ENCODE measurements around the gene RNF44. TPM values are rescaled to one million over a fixed set of nuclear protein-coding genes. Genes with fewer than 3 reads are reported as not detected.

RNF44 gene
- total RNA-seq, 1 donor from 2014 or later = 96.5 TPM

DNA sequence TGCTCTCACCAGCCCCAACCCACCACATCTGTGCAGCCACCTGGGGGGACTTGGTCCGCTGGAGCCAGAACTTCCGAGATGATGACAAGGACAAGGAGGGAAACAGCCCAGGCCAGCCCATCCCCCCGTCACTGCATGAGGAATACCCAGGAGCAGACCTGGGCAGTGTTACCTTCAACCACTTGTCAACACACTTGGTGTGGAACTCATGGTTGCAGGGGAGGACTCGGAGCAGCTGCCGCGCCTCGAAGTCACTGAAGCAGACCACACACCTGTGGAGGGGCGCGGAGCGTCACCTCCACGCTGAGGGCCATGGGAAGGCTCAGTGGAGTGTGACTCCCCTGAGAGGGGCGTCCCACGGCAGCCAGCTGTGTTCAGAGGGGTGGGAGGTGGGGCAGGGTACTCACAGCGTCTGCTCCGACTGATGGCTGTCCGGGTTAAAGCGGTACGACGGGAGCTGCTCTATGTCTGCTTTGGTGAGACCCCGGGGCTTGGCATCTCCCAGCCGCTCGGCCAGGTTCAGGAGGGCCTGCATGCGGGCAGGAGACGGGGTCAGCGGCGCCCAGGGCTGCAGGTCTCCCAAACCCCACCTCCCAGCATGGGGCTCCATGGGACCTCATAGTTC lies 8.0 kb downstream of the RNF44 start:
- peak; percentile 11 for ATAC-seq (ENCODE audit: low read depth)
- ChIA-PET CTCF (interaction anchor here (1.7 kb wide), 1 partner anchor 14 kb away, joined by 9 read pairs; no protein-coding TSS in a partner anchor), POLR2A (interaction anchor here (1.1 to 2.5 kb wide), 2 partner anchors 8 to 81 kb away, joined by 11 to 13 read pairs; partner anchors contain the start of genes FAF2 and RNF44)
- intact Hi-C loops (cut with micrococcal nuclease) = no loop called here
- H3K36me3 Mint-ChIP-seq (ENCODE audit: low read depth) = peaks cover 39% of the 10 kb centered on the region
- peaks cover 47% of the 10 kb centered on the region for H3K4me1 Mint-ChIP-seq
- no peaks in the 10 kb centered on the region for H3K9me3 Mint-ChIP-seq
- H3K27ac Mint-ChIP-seq = peak overlapping the region; percentile 85
- no peak for DNase-seq
- H3K27me3 Mint-ChIP-seq = no peaks in the 10 kb centered on the region
- TF ChIP-seq, protein P1, sequence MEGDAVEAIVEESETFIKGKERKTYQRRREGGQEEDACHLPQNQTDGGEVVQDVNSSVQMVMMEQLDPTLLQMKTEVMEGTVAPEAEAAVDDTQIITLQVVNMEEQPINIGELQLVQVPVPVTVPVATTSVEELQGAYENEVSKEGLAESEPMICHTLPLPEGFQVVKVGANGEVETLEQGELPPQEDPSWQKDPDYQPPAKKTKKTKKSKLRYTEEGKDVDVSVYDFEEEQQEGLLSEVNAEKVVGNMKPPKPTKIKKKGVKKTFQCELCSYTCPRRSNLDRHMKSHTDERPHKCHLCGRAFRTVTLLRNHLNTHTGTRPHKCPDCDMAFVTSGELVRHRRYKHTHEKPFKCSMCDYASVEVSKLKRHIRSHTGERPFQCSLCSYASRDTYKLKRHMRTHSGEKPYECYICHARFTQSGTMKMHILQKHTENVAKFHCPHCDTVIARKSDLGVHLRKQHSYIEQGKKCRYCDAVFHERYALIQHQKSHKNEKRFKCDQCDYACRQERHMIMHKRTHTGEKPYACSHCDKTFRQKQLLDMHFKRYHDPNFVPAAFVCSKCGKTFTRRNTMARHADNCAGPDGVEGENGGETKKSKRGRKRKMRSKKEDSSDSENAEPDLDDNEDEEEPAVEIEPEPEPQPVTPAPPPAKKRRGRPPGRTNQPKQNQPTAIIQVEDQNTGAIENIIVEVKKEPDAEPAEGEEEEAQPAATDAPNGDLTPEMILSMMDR (IDR thresholded peaks at IDR 0.05) = no peak
- no peak overlapping the region for H3K4me3 Mint-ChIP-seq

DNA sequence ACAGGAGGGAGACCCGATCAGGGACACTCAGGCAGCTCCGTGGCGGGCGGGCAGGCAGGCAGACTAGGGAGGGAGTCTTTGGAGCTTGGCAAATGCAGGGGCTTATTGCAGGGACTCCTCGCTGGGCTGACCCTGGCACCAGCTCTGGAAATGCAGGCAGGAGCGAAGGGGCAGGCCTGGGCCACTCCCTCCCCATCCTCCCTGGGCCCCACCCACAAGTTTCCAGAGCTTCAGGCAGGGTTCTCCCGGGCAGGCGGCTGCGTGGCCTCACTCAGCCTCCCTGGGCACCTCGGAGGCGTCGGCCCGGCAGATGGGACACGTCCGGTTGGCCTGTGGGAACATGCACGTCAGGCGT lies 8.5 kb downstream of the RNF44 start:
- H3K4me1 Mint-ChIP-seq = peaks cover 44% of the 10 kb centered on the region
- peak overlapping the region; percentile 85 for H3K27ac Mint-ChIP-seq
- H3K27me3 Mint-ChIP-seq = no peaks in the 10 kb centered on the region
- CTCF ChIA-PET = interaction anchor here (1.7 kb wide), 1 partner anchor 14 kb away, joined by 9 read pairs; no protein-coding TSS in a partner anchor
- intact Hi-C loops (cut with micrococcal nuclease) = no loop called here
- DNase-seq (no peak), ATAC-seq (ENCODE audit: low read depth) (no peak)
- TF ChIP-seq, protein P1 (IDR thresholded peaks at IDR 0.05) = no peak
- H3K9me3 Mint-ChIP-seq = no peaks in the 10 kb centered on the region
- peaks cover 38% of the 10 kb centered on the region for H3K36me3 Mint-ChIP-seq (ENCODE audit: low read depth)
- H3K4me3 Mint-ChIP-seq = no peak overlapping the region
- POLR2A ChIA-PET = interaction anchor here (2.5 kb wide), 1 partner anchor 9 kb away, joined by 13 read pairs; the partner anchor contains the start of gene RNF44

DNA sequence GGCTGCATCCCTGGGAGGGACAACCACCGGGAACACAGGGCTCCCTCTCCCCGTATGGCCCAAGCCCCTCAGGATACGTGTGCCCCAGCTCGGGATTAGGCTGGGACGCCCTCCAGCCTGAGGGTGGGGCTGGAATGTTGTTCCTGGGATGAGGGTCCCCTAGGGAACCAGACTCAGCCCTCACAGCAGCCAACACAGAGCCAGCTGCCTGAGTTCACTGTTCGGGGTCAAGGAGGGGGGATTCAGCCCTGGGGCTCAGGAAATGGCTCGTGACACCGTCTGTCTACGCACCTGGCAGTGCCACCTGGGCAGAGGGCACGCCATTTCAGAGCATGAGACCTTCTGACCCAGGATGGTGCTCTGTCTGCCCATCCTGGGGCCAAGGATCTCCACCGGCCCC lies 8.9 kb downstream of the RNF44 start:
- Mint-ChIP-seq H3K4me1 (peaks cover 43% of the 10 kb centered on the region), H3K27ac (peak overlapping the region; percentile 24), H3K36me3 (ENCODE audit: low read depth) (peaks cover 37% of the 10 kb centered on the region), H3K27me3 (no peaks in the 10 kb centered on the region), H3K4me3 (no peak overlapping the region), H3K9me3 (no peaks in the 10 kb centered on the region)
- ATAC-seq (ENCODE audit: low read depth) (no peak), DNase-seq (no peak)
- CTCF ChIA-PET = no interaction called here
- POLR2A ChIA-PET = interaction anchor here (0.5 to 2.5 kb wide), 2 partner anchors 9 to 17 kb away, joined by 3 to 13 read pairs; partner anchors contain the start of gene RNF44
- TF ChIP-seq, protein P1 (IDR thresholded peaks at IDR 0.05) = no peak
- intact Hi-C loops (cut with micrococcal nuclease) = no loop called here

DNA sequence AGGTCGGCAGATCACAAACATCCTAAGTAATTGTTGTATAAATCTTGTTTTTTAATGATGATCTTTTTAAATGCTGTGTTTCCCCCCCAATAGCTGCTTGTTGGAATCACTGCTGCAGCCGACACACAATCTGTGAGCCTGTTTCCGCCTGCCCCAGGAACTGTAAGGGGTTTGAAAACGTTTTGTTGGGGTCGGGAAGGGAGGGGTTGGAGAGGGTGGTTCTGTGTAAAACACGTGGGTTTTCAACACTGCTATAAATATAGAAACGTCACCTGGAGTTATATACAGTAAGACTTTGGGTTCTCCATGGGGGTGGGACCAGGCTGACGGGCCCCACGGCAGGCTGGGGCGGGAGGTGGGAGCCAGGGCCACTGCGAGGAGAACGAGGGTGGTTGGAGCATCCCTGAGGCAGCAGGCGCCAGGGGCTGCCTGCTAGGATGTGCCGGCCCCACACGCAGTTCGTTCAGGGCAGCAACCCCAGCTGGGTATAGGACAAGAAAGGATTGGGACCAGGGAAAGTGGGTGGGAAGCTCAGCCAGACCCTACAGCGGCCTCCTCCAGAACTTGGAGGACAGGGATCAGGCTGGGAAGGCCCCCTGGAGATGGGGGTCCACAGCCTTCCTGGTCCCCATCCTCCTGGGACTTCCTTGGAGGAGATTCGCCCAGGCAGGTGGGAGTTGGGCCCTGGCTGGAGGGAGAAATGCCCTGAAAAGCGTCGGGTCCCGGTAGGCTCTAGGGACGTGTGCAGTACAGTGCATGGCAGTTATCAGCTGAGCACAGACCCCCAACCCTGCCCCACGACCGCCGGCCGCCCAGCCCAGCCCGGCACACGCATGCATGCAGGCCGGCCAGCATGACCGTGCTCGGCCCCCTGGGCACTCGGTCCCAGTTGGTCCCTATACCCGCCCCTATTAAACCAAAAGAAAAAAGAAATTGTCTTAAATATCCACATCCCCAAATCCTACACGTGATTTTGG lies 9.7 kb downstream of the RNF44 start:
- Mint-ChIP-seq H3K27ac (peak overlapping the region; percentile 35), H3K27me3 (no peaks in the 10 kb centered on the region), H3K9me3 (no peaks in the 10 kb centered on the region), H3K4me3 (no peak overlapping the region), H3K36me3 (ENCODE audit: low read depth) (peaks cover 37% of the 10 kb centered on the region), H3K4me1 (peaks cover 44% of the 10 kb centered on the region)
- POLR2A ChIA-PET = interaction anchor here (0.5 to 2.5 kb wide), 4 partner anchors 8 to 16 kb away, joined by 3 to 13 read pairs (median 4); partner anchors contain the start of gene RNF44
- DNase-seq = no peak
- ATAC-seq (ENCODE audit: low read depth) = no peak
- intact Hi-C loops (cut with micrococcal nuclease) = no loop called here
- TF ChIP-seq, protein P1 (IDR thresholded peaks at IDR 0.05) = no peak
- CTCF ChIA-PET = no interaction called here

DNA sequence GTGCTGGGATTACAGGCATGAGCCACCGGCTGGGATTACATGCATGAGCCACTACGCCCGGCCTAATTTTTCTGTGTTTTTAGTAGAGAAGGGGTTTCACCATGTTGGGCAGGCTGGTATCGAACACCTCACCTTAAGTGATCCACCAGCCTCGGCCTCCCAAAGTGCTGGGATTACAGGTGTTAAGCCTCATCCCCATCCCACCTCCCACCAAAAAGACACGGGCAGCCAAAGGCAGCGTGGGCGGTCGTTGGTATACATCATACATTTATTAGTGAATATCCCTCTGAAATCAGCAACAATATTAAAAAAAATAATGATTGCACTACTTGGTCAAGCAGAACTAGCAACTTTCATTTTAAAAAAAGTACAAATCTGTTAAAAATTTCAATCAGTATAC lies 10.7 kb downstream of the RNF44 start:
- H3K4me1 Mint-ChIP-seq = peaks cover 44% of the 10 kb centered on the region
- ATAC-seq (ENCODE audit: low read depth) (no peak), DNase-seq (no peak)
- no peaks in the 10 kb centered on the region for H3K9me3 Mint-ChIP-seq
- TF ChIP-seq, protein P1 (IDR thresholded peaks at IDR 0.05) = no peak
- peaks cover 35% of the 10 kb centered on the region for H3K36me3 Mint-ChIP-seq (ENCODE audit: low read depth)
- POLR2A ChIA-PET = interaction anchor here (1.3 to 1.7 kb wide), 2 partner anchors 9 to 10 kb away, joined by 4 read pairs; partner anchors contain the start of gene RNF44
- H3K27ac Mint-ChIP-seq = no peak overlapping the region
- H3K4me3 Mint-ChIP-seq = no peak overlapping the region
- intact Hi-C loops (cut with micrococcal nuclease) = no loop called here
- CTCF ChIA-PET = no interaction called here
- no peaks in the 10 kb centered on the region for H3K27me3 Mint-ChIP-seq
